NCI-H1436 (cell line): ENCODE measurements around the gene ALDOA.

Source experiments
- DNase-seq: peaks from one replicate; lab custom pipeline; 2025; lab: John Stamatoyannopoulos, UW

ALDOA gene

GRCh38 chr16:30069611-30070462 lies 4.3 kb downstream of the ALDOA start:
- no peak for DNase-seq

DNA sequence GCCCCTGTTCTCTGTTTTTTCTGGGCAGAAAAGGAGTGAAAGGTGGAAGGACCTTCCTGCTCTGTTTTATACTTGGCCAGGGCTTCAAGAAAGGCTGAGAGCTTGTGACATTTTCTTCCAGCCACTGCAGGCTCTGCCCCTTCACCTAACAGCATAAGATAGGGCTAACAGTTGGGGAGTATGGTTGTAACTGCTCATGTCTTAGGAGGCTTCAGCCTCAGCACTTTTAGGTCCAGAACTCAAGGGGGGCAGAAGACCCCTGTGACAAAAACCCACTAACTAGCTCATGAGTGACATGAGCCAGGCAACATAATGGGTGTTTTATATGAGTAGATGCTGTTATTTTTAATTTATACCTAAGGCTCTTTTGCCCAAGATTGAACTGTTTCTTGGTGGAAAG lies 4.9 kb downstream of the ALDOA start:
- no peak for DNase-seq

DNA sequence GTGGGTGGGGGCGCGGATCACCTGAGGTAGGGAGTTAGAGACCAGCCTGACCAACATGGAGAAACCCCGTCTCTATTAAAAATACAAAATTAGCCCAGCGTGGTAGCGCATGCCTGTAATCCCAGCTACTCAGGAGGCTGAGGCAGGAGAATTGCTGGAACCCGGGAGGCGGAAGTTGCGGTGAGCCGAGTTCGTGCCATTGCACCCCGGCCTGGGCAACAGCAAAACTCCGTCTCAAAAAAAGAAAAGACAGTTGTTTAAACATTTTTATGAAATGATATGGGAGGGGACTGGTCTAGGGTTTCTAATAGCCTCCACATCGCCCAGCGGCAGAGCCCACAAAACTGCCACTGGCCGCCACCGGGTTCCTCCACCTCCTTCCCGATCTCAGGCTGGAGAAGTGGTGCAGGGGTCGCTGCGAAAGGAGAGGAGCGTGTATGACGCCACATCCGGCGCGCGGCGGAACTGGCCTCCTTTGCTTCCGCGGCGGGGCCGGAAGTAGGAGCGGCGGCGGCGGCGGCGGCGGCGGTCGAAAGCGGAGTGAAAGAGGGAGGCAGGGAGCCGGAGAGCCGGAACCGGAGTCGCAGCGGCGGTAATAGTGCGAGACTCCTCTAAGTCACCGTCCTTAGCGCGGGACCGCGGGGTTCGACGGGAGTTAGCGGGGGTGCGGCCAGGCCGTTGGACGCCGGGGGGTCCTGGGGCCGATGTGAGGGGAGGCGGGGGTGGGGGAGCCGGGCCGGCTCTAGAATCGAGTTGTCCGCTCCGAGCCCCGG lies 10.1 kb downstream of the ALDOA start, which contains the start of gene PPP4C:
PPP4C (plus strand) TSS at position 492 of the 773 bp plus-strand sequence. CDS start 384 bp downstream, outside the sequence.
- peak; percentile 76 for DNase-seq

GRCh38 chr16:30076276-30076791 lies 10.8 kb downstream of the ALDOA start:
- DNase-seq, result no peak

- DNase-seq, result no peak
Observed at GRCh38 chr16:30077656-30078055, 12.1 kb downstream of the ALDOA start.

- no peak for DNase-seq
Observed at GRCh38 chr16:30078744-30079143, 13.2 kb downstream of the ALDOA start.

DNA sequence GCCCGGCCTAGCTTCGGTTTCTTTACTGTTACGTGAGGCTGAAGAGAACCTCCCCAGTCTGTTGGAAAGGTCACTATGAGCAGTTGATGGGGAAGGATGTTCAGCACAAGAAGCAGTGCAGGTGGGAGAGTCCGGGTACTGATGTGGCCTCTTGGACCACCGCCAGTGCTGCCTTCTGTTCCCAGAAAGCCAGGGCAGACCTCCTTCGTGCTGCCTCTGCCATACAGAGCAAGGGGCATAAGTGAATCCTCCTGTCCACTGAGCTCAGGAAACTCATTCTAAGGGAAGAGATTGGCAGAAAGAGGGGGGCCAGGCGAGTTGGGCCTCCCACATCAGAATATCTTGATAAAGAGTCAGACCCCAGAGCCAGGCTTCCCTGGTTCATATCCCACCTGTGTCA lies 13.9 kb downstream of the ALDOA start:
- no peak for DNase-seq

DNA sequence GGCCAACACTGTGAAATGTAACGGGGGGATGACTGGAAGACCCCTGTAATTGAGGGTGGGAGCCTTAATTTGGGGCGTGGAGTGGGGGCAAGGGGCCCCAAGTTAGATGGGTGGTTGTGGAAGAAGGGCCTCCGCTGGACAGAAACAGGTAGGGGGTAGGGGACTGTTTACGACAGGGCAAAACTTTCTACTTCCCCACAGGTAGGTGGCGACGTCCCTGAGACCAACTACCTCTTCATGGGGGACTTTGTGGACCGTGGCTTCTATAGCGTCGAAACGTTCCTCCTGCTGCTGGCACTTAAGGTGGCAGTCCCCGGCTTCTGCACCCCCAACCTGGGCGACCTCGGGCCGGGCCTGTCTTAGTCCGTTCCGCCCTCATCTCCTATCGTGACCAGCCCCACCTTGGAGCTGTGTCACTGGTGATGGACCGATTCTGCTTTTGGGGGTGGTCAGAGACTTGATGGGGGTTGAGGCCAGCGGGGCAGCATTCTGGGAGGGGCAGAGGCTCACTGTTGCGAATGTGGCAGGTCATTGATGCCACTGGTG lies 17.1 kb downstream of the ALDOA start:
- no peak for DNase-seq

GRCh38 chr16:30083216-30084055 lies 17.9 kb downstream of the ALDOA start:
- DNase-seq, result no peak

DNA sequence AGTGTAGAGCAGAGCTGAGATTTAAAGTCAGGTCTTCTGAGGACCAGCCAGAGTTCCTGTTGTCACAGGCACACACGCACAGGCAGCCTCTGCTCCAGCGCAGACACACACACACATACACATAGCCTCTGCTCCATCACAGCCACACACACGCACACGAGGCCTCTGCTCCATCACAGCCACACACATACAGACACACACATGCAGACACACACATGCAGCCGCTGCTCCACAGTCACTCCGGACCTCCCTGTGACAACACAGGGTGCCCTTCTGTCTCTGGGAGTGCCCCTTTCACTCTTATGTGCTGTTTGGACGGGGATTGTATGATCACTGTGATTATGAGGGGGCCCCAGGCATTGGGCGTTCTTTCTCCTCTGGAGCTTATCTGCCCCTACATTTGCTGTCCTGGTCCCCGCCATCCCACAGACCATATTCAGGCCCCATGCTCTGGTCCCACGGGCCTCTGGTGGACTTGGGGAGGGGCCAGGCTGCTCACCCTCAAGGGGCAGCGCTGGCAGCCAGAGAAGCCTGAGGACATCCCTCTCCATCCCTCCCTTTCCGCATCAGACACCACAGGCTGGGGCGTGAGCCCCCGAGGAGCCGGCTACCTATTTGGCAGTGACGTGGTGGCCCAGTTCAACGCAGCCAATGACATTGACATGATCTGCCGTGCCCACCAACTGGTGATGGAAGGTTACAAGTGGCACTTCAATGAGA lies 18.7 kb downstream of the ALDOA start:
- DNase-seq, result no peak

- DNase-seq, result no peak
Observed at GRCh38 chr16:30084816-30085159, 19.2 kb downstream of the ALDOA start.

- DNase-seq, result no peak
Observed at GRCh38 chr16:30085247-30085646, 19.7 kb downstream of the ALDOA start.

- DNase-seq, result no peak
Observed at GRCh38 chr16:30085820-30086219, 20.3 kb downstream of the ALDOA start.

- DNase-seq, result no peak
Observed at GRCh38 chr16:30086291-30087140, 21.0 kb downstream of the ALDOA start.

GRCh38 chr16:30087181-30087898 lies 21.8 kb downstream of the ALDOA start:
- DNase-seq, result no peak

DNA sequence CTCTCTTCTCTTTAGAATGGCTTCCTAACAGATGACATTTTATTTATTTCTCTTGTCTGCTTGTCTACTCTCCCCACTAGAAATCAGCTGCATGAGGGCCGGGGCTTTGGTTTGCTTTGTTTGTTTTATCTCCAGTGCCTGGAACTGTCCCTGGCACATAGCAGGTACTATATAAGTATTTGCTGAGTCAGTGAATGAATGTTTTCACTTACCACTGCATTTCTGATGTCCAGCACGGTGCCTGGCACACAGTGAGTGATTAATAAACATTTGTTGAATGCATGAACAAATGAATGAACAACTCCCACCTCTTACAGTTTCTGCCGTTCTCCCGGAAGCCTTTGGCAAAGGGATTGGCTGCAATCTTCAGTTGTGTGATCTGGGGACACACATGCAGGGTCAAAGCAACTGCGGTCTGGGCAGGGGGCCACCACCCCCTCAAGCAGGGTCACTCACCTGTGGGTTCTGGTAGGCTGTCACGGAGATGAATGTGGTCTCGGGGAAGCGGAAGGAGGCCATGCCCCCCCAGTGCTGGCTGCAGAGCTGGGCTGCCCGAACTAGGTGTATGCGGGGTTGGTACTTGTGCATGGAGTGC lies 22.8 kb downstream of the ALDOA start:
- no peak for DNase-seq

DNA sequence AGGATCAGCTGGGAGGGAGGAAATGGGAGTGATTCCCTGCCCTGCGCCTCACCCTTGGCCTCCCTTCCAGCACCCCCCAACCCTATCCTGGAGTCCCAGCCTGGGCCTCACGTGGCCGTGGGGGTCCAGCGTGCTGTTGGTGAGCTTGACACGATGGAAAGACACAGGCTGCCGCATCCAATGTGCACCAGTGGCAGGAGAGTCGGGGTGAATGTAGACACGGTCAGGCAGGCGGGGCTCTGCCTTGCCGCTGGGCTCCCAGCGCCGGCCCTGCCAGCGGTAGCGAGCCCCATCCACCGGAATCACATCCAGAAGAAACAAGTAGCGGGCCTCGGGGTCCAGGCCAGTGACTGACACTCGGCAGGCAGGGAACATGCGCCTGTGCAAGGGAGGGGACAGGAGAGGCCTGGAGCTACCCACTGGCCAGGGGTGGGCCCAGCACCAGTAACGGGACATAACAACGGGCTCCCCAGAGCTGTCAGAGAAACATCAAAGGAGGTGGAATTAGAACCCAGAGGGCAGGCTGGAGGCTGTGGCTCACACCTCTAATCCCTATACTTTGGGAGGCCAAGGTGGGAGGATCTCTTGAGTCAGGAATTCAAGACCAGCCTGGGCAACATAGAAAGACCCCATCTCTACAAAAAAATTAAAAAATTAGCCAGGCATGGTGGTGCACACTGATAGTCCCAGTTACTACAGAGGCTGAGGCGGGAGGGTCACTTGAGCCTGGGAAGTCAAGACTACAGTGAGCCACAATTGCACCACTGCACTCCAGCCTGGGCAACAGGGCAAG lies 23.5 kb downstream of the ALDOA start:
- no peak for DNase-seq

DNA sequence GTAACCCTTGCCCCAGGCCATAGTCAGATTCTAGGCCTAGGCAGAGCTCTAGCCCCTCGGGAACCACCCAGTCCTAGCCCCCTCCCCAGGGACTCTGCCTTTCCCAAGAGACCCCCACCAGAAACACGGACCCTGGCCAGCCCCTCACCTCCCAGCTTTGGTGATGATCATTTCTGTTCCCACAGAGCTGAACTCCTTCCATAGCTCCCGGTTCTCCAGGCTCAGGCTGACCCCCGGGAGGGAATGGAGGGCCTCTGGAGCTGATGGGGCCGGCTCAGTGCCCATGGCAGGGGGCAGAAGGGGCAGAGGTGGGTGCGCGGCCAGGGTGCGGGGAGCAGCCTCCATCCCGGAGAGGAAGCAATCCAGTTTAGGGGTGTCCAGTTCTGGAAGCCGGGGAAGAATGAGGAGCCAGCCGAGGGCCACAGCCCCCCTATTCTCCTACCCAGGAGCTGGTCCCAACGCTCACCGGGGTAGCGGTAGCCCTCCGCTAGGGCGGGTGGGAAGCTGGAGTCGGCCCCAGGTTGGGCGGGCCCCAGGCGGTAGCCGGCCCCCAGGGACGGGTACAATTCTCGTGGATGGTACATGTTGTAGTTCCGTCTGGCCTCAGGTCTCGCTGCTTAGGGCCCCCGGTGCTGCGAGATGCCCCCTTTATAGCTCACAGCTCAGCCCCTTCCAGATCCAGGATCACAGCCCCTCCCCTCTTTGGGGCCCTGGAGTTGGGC lies 25.2 kb downstream of the ALDOA start:
- peak; percentile 10 for DNase-seq
